Stimulated activated naive CD8-positive, alpha-beta T cell treated with anti-CD3 and anti-CD28 coated beads, Interleukin-15, Interleukin-2, amounts not matched to agents 100 ng/mL and 50 ng/mL, for 24 hours (primary cell): Measurements from ENCODE around the gene PRKN.

Source experiments
- H3K27ac Mint-ChIP-seq: one replicate; pipeline ENCODE4 v1.8.0; 2021; ENCODE audit warnings: mild to moderate bottlenecking, mixed read lengths
- H3K27me3 Mint-ChIP-seq: one replicate; pipeline ENCODE4 v1.8.0; 2021; ENCODE audit warnings: mixed read lengths
- H3K36me3 Mint-ChIP-seq: one replicate; pipeline ENCODE4 v1.8.0; 2021; ENCODE audit warnings: low read depth, mixed read lengths
- H3K4me1 Mint-ChIP-seq: one replicate; pipeline ENCODE4 v1.8.0; 2021; ENCODE audit warnings: low read depth, mixed read lengths
- H3K4me3 Mint-ChIP-seq: one replicate; pipeline ENCODE4 v1.8.0; 2021; ENCODE audit warnings: mild to moderate bottlenecking, mixed read lengths
- H3K9me3 Mint-ChIP-seq: one replicate; pipeline ENCODE4 v1.8.0; 2021; ENCODE audit warnings: mixed read lengths

The PRKN gene

GRCh38 chr6:161658211-161658610 is 1069.4 kb downstream of the PRKN start:
- Mint-ChIP-seq H3K27me3 (no peaks in the 10 kb centered on the region), H3K36me3 (peaks cover 4% of the 10 kb centered on the region), H3K4me3 (no peak overlapping the region), H3K27ac (no peak overlapping the region), H3K4me1 (no peaks in the 10 kb centered on the region), H3K9me3 (peaks cover 12% of the 10 kb centered on the region)

DNA sequence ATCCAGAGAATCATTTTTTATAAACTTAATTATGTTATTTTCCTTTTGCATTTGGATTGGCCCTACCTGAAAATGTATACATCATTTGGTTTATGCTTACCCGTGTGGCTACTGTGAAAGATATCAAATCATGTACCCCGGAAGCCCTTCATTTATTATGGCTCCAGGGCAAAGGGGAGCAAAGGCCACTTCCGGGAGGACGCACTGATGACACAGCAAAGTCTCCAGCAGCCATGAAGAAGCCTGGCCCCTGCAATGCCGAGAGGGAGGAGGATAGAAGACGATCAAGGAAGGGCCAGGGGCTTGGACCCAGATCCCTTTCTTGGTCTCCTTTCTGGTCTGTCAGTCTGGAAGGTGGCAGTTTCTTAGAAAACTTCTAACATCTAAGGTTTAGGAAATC is 1073.4 kb downstream of the PRKN start:
- Mint-ChIP-seq H3K27ac (no peak overlapping the region), H3K4me1 (no peaks in the 10 kb centered on the region), H3K27me3 (no peaks in the 10 kb centered on the region), H3K9me3 (no peaks in the 10 kb centered on the region), H3K36me3 (no peaks in the 10 kb centered on the region), H3K4me3 (no peak overlapping the region)

GRCh38 chr6:161651949-161652348 is 1075.6 kb downstream of the PRKN start:
- H3K4me1 Mint-ChIP-seq = no peaks in the 10 kb centered on the region
- H3K27me3 Mint-ChIP-seq = no peaks in the 10 kb centered on the region
- H3K4me3 Mint-ChIP-seq = no peak overlapping the region
- no peaks in the 10 kb centered on the region for H3K9me3 Mint-ChIP-seq
- no peak overlapping the region for H3K27ac Mint-ChIP-seq
- no peaks in the 10 kb centered on the region for H3K36me3 Mint-ChIP-seq

- Mint-ChIP-seq H3K36me3 (peaks cover 4% of the 10 kb centered on the region), H3K27me3 (no peaks in the 10 kb centered on the region), H3K4me1 (no peaks in the 10 kb centered on the region), H3K9me3 (peaks cover 3% of the 10 kb centered on the region), H3K4me3 (no peak overlapping the region), H3K27ac (no peak overlapping the region)
Measured at GRCh38 chr6:161649841-161650240, 1077.7 kb downstream of the PRKN start.

DNA sequence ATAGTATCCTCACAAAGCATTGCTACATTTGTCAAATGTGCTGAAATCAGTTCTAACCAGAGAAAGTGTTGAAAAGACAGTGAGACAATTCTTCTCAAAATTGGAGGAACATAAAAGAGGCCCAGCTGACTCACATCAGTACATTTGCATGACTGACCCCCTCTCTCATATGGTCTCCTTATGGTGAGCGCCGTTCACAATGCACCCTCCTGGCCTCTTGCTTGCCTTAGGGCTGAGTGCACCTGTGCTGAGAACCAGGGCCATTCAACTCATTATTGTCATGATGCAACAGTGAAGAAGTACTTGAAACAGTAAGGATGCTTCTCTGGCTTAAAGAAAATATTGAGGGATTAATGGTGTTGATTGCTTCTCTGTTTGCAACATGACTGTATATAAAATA is 1078.5 kb downstream of the PRKN start:
- H3K4me3 Mint-ChIP-seq = no peak overlapping the region
- H3K4me1 Mint-ChIP-seq = no peaks in the 10 kb centered on the region
- no peaks in the 10 kb centered on the region for H3K27me3 Mint-ChIP-seq

GRCh38 chr6:161647234-161647633 is 1080.3 kb downstream of the PRKN start:
- Mint-ChIP-seq H3K4me1 (no peaks in the 10 kb centered on the region), H3K27ac (no peak overlapping the region), H3K27me3 (no peaks in the 10 kb centered on the region), H3K36me3 (peaks cover 4% of the 10 kb centered on the region), H3K4me3 (no peak overlapping the region), H3K9me3 (peaks cover 3% of the 10 kb centered on the region)

More for the DNA sequence above, 1078.5 kb downstream of the PRKN start:
- H3K9me3 Mint-ChIP-seq = peaks cover 3% of the 10 kb centered on the region
- H3K36me3 Mint-ChIP-seq = peaks cover 4% of the 10 kb centered on the region
- H3K27ac Mint-ChIP-seq = no peak overlapping the region

GRCh38 chr6:161644521-161644920 is 1083.0 kb downstream of the PRKN start:
- Mint-ChIP-seq H3K4me3 (no peak overlapping the region), H3K27me3 (no peaks in the 10 kb centered on the region), H3K4me1 (no peaks in the 10 kb centered on the region), H3K27ac (no peak overlapping the region), H3K36me3 (peaks cover 4% of the 10 kb centered on the region), H3K9me3 (peaks cover 3% of the 10 kb centered on the region)

DNA sequence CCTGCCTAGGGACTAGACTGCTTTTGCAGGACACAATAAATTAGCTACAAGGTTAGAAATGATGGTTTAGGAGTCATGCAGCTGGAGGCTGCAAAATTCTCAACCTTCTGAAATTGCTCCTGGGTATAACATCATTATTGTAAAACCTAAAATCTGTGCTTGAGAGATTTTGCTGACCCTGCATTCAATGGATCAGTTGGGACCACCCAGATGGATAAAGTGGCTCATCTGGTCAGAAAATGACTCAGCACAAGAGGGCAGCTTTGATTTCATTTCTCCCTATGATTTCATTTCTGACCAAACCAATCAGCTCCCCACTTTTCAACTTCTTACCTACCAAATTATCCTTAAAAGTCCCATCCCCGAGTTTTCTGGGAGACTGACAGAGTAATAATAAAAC is 1086.4 kb downstream of the PRKN start:
- Mint-ChIP-seq H3K4me3 (no peak overlapping the region), H3K27ac (no peak overlapping the region), H3K36me3 (peaks cover 4% of the 10 kb centered on the region), H3K27me3 (no peaks in the 10 kb centered on the region), H3K4me1 (no peaks in the 10 kb centered on the region), H3K9me3 (peaks cover 10% of the 10 kb centered on the region)

DNA sequence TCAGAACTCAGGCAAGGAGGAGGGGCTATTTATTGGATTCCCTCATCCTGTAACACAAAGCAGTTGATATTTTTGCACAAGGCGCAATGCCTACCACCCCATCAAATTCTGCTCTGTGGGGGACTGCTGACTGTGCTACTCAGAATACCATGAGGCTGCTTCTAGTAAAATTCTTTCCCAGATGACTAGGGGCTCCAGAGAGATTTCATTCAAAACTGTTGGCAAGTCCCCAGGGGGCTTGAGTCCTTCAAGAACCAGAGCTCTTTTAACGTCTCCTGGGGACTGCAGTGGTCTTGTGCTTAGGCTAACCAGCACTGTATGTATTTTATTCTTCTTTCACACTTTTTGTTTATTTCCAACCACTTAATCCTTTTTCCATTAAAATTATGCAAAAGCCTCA is 1087.8 kb downstream of the PRKN start:
- no peak overlapping the region for H3K4me3 Mint-ChIP-seq
- no peaks in the 10 kb centered on the region for H3K36me3 Mint-ChIP-seq
- no peaks in the 10 kb centered on the region for H3K4me1 Mint-ChIP-seq
- H3K9me3 Mint-ChIP-seq = peaks cover 7% of the 10 kb centered on the region
- no peaks in the 10 kb centered on the region for H3K27me3 Mint-ChIP-seq
- H3K27ac Mint-ChIP-seq = no peak overlapping the region

- Mint-ChIP-seq H3K4me1 (no peaks in the 10 kb centered on the region), H3K4me3 (no peak overlapping the region), H3K36me3 (no peaks in the 10 kb centered on the region), H3K27me3 (no peaks in the 10 kb centered on the region), H3K27ac (no peak overlapping the region), H3K9me3 (peaks cover 7% of the 10 kb centered on the region)
Measured at GRCh38 chr6:161637658-161638057, 1089.9 kb downstream of the PRKN start.

- Mint-ChIP-seq H3K27ac (no peak overlapping the region), H3K4me1 (no peaks in the 10 kb centered on the region), H3K36me3 (no peaks in the 10 kb centered on the region), H3K4me3 (no peak overlapping the region), H3K27me3 (no peaks in the 10 kb centered on the region), H3K9me3 (peaks cover 7% of the 10 kb centered on the region)
Measured at GRCh38 chr6:161636882-161637430, 1090.6 kb downstream of the PRKN start.

GRCh38 chr6:161635975-161636374 is 1091.6 kb downstream of the PRKN start:
- H3K27ac Mint-ChIP-seq = no peak overlapping the region
- H3K4me1 Mint-ChIP-seq = no peaks in the 10 kb centered on the region
- no peaks in the 10 kb centered on the region for H3K36me3 Mint-ChIP-seq
- peaks cover 7% of the 10 kb centered on the region for H3K9me3 Mint-ChIP-seq
- no peaks in the 10 kb centered on the region for H3K27me3 Mint-ChIP-seq
- no peak overlapping the region for H3K4me3 Mint-ChIP-seq

GRCh38 chr6:161634916-161635315 is 1092.7 kb downstream of the PRKN start:
- H3K9me3 Mint-ChIP-seq = peaks cover 7% of the 10 kb centered on the region
- no peaks in the 10 kb centered on the region for H3K4me1 Mint-ChIP-seq
- H3K36me3 Mint-ChIP-seq = no peaks in the 10 kb centered on the region
- H3K27me3 Mint-ChIP-seq = no peaks in the 10 kb centered on the region
- H3K27ac Mint-ChIP-seq = no peak overlapping the region
- H3K4me3 Mint-ChIP-seq = no peak overlapping the region

GRCh38 chr6:161631676-161632194 is 1095.8 kb downstream of the PRKN start:
- H3K27ac Mint-ChIP-seq = no peak overlapping the region
- no peaks in the 10 kb centered on the region for H3K27me3 Mint-ChIP-seq
- no peaks in the 10 kb centered on the region for H3K36me3 Mint-ChIP-seq
- H3K4me1 Mint-ChIP-seq = no peaks in the 10 kb centered on the region
- H3K4me3 Mint-ChIP-seq = no peak overlapping the region
- H3K9me3 Mint-ChIP-seq = no peaks in the 10 kb centered on the region

- Mint-ChIP-seq H3K36me3 (no peaks in the 10 kb centered on the region), H3K9me3 (no peaks in the 10 kb centered on the region), H3K27me3 (no peaks in the 10 kb centered on the region), H3K4me1 (no peaks in the 10 kb centered on the region), H3K4me3 (no peak overlapping the region), H3K27ac (no peak overlapping the region)
Measured at GRCh38 chr6:161630674-161631073, 1096.9 kb downstream of the PRKN start.

DNA sequence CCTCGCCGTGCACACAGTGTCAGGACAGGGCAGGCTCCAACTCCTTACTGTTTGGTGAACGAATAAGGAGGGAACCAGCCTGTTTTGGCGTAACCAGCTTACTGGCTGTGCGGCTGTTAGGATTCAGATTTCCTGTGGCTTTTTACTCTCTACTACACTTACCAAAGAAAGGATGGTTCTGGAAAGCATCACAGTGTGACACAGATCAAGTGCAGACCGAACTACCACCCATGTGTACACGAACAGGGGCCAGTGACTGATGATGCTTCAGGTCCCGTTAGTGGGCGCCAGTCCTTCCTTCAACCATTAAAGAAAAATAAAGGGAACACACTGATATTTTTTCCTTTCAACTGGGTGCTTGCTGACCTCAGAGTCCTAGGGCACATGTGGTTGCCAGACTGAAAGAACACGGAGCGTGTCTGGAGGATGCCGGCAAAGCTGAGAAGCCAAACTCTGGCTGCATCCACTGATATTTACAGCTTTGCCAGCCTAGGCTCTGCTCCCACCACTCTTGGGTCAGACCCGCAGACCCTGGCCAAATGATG is 1101.4 kb downstream of the PRKN start:
- no peaks in the 10 kb centered on the region for H3K9me3 Mint-ChIP-seq
- H3K4me3 Mint-ChIP-seq = no peak overlapping the region
- H3K36me3 Mint-ChIP-seq = no peaks in the 10 kb centered on the region
- no peaks in the 10 kb centered on the region for H3K4me1 Mint-ChIP-seq
- no peaks in the 10 kb centered on the region for H3K27me3 Mint-ChIP-seq
- no peak overlapping the region for H3K27ac Mint-ChIP-seq
